Activated gamma-delta T cell (primary cell): ENCODE measurements around the gene SLC29A1.
"Not testable (repeated sequence)": the region's sequence is repeated elsewhere in the genome, so short reads cannot be mapped to it uniquely, and the experiment has no call there.

Source experiments
- DNase-seq: peaks from one replicate; lab custom pipeline; 2025; lab: John Stamatoyannopoulos, UW
- total RNA-seq, 2 donors: gene quantifications; one replicate each; lab custom pipeline; 2026; lab: John Stamatoyannopoulos, UW

SLC29A1 gene
- 1.9 to 2.8 reads per million in 2 donors for total RNA-seq

DNA sequence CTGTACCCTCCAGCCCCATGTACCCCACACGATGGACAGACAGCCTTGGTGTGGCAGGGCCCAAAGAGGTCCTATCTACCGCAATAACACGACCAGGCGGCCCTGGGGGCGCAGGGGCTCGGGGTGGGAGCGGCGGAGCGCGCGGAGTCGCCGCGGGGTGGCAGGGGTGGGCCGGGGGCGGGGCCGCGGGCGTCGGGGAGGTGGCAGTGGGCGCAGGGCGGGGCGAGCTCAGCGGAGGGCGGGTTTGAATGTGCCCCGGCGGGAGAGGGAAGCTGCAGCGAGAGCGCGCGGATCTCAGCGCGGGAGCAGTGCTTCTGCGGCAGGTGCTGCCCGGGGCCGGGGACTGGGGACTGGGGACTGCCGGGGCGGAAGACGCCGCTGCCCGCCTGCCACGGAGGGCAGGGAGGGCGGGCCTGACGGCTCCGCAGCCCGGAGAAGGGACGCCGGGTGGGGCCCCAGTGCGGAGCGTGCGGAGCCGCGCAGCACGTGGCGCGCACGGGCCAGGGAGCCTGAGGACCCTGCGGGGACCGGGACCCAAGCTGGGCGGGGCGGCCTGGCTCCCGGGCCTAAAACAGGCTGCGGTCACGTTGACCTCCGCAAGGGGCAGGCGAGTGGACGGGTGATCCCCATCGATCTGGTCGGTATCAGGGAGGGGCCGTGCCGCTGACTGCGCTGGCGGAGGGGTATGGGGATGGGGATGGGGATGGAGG is at the start of gene SLC29A1:
Gene SLC29A1 (plus strand): TSS at position 277 of the 710 bp plus-strand sequence. CDS start 3,719 bp downstream, outside the sequence.
- peak; percentile 73 for DNase-seq

DNA sequence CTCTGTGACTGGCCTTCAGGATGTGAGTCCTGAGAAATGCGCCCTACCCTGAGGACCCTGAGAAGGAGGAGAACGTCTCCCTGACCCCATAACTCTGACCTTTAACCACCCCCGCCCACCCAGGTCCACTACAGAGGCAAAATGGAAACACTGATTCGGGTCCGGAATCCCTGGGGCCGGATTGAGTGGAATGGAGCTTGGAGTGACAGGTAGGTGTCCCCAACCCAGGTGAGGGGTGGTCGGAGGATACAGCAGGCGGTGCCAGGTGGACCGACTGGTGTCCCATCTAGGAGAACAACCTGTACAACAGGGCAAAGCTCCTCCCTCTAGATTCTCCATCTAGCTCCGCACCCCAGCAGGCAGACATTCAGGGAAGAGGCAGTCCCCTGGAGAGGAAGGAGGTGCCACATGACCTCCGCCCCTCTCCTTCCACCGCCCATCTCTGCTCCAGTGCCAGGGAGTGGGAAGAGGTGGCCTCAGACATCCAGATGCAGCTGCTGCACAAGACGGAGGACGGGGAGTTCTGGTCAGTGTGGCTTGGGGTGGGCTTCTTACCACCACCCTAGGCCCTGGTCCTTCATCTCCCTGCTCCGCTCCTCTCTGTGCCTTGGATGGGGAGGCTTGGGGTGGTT is 47.1 kb upstream of the SLC29A1 start:
- DNase-seq: no peak

DNA sequence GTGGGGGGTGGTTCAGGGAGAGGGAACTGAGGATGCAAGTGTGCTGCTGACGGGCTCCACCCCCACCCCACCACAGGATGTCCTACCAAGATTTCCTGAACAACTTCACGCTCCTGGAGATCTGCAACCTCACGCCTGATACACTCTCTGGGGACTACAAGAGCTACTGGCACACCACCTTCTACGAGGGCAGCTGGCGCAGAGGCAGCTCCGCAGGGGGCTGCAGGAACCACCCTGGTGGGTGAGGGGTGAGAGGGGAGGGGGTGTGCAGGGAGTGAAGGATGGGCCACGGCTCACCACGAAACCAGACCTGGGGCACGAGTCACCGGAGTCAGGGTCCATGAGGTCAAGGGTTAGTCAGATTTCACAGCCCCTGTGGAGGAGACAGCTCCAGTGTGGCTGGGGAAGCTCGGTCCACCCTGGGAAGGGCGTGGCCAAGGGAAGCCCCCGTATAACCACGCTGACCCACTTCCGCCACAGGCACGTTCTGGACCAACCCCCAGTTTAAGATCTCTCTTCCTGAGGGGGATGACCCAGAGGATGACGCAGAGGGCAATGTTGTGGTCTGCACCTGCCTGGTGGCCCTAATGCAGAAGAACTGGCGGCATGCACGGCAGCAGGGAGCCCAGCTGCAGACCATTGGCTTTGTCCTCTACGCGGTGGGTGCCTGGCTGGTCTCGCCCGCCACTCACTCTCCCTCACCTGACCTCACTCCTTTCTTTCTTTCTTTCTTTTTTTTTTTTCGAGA is 46.5 kb upstream of the SLC29A1 start:
- DNase-seq: no peak

DNA sequence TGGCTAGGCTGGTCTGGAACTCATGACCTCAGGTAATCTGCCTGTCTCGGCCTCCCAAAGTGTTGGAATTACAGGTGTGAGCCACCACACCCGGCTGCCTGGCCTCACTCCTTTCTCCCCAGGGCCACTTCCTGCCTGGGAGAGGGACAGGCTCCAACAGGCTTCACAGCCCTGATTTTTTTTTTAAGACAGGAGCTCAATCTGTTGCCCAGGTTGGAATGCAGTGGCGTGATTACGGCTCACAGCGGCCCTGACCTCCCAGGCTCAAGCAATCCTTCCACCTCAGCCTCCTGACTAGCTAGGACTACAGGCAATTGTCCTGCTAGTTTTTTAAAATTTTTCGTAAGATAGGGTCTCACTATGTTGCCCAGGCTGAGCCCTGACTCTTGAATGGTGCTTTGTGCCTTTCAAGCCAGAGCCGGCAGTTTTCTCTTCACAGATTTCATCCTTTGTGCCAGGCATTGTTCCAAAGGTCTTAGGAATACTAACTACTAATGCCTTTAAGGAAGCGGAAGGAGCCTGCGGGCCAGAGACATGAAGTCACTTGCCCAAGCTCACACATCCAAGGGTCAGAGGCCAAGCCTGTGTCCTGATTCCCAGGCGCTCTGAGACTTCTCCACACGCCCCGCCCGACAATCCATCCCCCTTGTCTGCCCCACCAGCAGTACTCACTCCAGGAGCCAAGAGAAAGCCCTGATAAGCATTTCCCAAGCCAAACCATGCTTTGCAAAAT is 45.5 kb upstream of the SLC29A1 start:
- DNase-seq: no peak

DNA sequence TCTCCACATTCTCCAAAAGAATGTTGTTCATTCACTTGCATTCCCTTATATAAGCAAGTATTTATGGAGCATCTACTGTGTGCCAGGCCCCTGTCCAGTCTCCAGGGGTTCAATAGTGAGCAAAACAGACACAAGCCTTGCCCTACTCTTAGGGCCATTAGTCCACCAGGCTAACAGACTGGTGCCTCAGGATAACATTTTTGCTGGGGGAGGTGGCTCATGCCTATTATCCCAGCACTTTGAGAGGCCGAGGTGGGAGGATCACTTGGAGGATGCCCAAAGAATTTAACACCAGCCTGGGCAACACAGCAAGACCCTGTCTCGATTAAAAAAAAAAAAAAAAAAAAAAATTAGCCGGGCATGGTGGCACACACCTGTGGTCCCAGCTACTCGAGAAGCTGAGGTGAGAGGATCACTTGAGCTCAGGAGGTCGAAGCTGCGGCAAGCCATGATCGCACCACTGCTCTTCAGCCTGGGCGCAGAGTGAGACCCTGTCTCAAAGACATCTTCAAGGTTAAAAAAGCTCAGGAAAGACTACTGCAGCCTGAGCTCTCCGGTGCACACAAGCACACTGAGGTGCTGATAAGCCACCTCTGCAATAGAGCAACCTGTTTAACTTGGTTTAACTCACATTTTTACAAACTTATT is 44.8 kb upstream of the SLC29A1 start:
- DNase-seq: no peak

DNA sequence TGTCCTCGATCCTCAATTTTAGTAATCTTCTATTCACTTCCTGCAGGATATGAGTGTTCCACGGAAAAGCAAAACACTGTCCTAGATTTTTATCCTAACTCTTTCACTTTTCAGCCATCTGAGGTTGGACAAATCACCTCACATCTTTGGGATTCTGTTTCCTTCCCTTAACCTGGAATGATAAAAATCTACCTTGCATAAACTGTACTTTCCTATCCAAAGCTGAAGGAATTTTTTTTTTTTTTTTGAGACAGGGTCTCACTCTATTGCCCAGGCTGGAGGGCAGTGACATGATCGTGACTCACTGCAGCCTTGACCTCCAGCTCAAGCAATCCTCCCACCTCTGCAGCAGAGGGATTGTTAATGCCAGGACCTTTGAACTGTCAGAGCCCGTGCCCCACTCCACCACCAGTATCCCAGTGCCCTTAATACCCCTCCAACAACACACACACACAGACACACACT is 44.3 kb upstream of the SLC29A1 start:
- DNase-seq: no peak

DNA sequence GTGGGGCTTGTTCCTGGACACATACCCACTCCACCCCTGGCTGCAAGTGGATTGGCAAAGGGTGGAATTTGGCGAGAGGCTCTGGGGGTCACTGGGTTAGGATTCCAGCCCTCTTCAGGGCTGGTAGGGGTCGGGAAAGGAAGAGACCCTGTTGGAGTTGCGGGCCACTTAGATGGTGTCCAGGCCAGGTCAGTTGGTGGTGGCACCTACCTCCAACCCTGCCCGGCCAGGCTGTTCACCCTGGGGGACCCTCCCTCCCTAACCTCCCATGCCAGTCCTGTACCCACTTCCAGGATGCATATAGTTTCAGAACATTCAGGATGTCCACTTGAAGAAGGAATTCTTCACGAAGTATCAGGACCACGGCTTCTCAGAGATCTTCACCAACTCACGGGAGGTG is 43.7 kb upstream of the SLC29A1 start:
- no peak for DNase-seq

DNA sequence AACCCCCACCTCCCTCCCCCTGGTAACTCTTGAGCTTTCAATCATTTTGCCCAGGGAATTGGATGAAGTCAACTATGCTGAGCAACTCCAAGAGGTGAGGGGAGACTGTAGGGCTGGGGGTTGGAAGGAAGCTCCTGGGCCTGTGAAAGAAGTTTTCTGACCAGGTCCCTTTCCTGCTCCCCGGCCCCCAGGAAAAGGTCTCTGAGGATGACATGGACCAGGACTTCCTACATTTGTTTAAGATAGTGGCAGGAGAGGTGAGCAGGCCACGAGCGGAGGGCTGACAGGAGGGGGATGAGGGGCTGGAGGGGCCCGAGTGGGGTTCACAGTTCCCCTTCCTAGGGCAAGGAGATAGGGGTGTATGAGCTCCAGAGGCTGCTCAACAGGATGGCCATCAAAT is 43.0 kb upstream of the SLC29A1 start:
- no peak for DNase-seq

DNA sequence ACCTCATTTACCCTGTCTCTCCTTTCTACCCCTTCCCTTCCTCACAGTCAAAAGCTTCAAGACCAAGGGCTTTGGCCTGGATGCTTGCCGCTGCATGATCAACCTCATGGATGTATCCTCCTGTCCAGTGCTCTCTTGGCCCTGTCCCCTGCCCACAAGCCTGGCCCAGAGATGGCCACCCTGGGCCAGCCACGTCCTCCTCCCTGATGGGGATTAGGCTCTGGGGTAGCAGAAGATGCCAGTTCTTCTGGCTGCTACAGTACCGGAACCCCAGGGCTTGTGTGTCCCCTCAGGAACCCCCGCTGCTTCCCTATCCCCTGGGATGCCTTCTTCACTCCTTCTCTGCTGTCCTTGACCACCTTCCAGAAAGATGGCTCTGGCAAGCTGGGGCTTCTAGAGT is 42.5 kb upstream of the SLC29A1 start:
- no peak for DNase-seq

DNA sequence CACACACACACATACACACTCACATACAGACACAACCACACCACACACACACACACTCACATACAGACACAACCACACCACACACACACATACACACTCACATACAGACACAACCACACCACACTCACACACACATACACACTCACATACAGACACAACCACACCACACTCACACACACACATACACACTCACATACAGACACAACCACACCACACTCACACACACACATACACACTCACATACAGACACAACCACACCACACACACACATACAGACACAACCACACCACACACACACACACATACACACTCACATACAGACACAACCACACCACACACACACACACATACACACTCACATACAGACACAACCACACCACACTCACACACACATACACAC is 41.6 kb upstream of the SLC29A1 start:
- not testable (repeated sequence) for DNase-seq

DNA sequence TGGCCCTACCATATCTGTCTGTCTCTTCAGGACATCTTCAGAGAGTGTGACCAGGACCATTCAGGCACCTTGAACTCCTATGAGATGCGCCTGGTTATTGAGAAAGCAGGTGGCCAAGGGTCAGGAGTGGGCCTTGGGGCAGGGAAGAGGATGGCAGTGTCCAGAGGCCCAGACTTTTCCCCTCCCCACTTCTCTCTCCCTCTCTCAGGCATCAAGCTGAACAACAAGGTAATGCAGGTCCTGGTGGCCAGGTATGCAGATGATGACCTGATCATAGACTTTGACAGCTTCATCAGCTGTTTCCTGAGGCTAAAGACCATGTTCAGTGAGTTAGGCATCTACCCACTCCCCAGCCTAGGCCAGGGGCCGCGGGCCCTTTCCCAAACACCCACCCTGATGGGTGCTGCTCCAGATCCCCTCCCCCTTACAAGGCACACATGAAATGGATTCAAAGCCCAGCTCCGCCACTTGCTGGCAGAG is 40.4 kb upstream of the SLC29A1 start:
- no peak for DNase-seq

DNA sequence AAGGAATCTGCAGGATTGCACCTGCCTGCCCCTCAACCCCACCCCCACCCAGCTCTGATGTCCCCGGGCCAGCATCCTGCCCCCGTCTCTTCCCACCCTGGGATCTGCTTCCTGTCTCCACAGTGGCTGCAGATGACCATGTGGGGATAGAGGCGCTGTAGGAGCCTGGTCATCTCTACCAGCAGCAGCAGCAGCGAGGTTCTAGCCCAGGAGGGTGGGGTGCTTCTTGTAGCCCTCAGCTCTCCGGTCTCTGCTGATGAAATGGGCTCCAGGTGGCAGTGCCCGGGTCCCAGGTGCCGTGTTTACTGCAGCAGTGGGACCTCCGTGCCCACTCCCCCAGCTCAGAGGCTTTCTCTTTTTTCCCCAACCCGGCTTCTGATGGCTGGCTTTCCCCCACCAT is 39.6 kb upstream of the SLC29A1 start:
- no peak for DNase-seq

DNA sequence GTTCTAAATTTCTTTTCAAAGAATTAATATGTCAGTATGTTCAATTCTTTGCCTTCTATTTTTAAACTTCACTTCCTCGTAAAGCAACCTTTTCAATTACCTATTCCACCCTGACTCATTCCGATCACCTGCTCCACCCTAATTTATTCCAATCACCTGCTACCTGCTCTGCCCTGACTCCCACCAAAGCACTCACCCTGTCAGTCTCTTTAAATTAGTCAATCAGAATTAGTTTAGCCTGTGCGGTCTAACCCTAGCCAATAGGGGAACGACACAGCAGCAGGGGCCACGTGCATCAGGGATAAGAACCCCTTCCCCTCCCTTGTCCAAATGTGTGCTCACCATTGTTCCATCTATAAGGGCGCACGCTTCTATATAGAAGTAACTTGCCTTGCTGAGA is 38.0 kb upstream of the SLC29A1 start:
- DNase-seq: not testable (repeated sequence)

DNA sequence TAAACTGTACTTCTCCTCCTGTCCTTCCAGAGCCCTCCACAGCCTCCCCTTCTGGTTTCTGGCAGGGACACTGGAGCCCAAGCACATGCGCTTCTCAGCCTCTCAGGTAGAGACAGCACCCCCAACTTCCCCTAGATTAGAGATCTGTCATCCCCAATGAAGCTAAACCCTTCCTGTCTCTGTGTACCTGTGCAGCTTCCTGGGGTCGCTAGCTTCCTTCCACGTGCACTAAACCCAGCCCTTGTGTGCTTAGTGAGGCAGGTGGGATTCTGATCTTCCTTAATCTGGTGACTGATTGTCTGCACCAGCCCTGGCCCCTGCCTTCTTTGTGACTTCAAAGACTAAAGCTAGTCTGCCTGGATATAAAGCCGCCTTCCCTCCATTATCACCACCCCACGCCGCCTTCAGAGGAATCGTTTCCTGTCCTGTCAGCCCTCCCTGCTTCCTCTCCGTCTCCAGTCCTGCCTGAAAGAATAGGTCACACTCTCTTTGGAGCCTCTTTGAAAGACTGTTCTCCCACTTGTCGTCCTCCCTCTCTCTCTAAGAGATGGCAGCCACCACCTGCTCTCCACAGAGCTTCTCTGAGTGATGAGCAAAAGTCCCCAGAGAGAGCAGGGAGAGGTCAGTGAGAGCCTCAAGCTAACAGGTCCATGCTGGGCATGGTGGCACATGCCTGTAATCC is 37.3 kb upstream of the SLC29A1 start:
- no peak for DNase-seq

DNA sequence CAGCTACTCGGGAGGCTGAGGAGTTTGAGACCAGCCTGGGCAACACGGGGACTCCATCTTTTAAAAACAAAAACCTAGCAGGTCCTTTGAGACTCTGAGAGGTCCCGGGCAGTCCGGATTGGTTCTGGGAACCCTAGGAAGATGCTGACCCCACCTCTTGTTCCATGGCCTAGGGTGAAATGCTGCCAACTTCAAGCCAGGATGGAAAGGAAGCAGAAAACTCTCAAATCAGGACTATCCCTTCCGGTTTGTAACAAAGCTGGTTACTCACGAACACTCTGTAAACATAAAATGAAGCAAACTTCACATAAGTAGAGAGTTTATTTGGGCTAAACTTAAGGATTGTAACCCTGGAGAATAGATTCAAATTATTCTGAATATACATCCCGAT is 36.8 kb upstream of the SLC29A1 start:
- DNase-seq: no peak

DNA sequence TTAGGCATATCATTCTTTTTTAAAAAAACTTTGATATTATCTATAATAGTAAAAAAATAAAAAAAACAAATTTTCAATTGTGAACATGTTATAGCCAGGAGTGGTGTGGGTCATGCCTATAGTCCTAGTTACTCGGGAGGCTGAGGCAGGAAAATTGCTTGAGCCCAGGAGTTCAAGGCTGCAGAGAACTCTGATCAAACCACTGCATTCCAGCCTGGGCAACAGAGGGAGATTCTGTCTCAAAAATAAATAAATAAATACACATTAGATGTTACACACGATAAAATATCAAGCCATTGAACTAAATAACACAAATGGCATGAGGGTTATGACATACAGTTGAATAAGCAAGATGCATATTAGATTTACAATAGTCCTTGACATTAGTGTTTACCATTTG is 34.6 kb upstream of the SLC29A1 start:
- DNase-seq: no peak

DNA sequence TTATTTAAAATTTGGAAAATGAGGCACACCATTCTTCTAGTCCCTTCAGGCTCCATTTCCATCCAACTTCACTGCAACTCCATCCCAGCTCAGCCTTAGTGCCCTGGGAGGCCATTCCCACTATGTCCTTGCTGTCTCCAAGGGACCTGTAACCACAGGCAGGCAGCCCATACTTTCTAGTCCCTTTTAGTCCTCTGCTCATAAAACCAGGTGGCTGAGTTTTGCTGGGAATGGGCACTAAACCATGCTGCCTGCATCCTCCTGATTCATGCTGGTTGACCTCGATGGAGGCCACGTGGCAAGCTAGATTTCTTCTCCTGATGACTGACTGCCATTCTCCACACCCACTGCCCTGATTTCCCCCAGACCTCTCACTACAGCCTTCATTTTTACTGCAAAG is 34.1 kb upstream of the SLC29A1 start:
- DNase-seq: no peak

DNA sequence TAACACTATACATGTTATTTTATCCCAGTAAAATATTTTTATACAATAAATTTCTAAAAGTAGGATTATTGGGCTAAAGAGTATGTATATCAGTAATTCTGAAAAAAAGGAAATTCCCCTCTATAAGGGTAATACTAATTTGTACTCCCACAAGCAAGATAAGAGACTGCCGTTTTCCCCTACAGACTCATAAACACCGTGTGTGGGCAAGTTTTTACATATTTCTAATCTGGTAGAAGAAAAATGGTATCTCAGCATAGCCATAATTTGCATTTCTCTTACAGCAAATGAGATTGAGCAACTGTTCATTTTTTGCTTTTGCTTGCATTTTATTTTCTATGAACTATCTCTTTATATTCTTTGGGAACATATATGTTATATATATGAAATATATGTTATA is 32.7 kb upstream of the SLC29A1 start:
- DNase-seq: no peak

DNA sequence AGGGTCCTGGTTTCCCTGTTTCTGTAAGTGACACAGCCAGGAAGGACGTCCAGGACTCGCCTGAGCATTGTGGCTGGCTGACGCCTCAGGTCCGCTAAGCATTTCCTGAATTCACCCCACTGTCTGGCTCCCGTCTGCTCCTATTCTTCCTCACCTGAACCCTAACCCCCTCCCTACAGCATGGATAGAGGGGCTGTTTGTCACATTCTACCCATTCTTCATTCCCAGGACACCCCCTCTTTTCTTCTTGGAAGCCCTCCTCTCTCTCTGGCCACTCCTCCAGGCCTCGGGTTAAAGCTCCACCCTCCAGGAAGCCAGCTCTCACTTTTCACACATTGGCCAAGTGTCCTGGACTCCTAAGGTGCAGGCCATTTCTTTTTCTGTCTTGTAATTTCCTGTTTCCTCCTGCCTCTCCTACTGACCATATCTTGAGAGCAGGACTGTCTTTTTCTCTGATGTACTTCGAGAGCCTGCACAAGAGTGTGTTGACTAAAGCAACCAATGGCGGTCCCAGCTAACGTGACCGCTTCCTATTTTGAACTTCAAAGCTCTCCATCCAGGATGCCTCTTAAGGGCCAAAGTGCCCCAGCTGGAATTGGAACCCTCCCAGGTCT is 30.9 kb upstream of the SLC29A1 start:
- no peak for DNase-seq

DNA sequence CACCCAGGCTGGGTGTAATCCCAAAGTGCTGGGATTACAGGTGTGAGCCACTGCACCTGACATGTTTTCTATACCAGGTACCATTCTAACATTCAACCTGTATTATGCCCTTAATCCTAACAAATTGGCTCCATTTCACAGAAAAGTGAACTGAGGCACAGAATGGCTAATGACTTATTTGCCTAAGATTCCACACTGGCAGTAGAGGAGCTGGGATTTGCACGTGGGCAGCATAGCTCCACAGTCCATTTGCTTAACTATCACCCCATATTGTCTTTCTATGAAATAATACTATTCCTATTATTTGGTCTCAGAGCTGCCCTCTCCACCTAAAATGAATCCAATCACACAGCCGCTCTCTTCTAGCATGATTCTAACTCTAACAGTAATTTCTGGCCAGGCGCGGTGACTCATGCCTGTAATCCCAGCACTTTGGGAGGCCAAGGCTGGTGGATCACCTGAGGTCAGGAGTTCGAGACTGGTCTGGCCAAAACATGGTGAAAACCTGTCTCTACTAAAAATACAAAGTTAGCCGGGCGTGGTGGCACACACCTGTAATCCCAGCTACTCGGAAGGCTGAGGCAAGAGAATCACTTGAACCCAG is 30.0 kb upstream of the SLC29A1 start:
- no peak for DNase-seq
